NCI-H345 treated with DMSO at 0.1 percent for 48 hours (cell line): ENCODE data around the gene CSF3.

ENCODE experiments used
- DNase-seq: peaks from one replicate; lab custom pipeline; 2025; ENCODE audit not compliant: unreplicated experiment; lab: John Stamatoyannopoulos, UW

CSF3 gene, protein sequence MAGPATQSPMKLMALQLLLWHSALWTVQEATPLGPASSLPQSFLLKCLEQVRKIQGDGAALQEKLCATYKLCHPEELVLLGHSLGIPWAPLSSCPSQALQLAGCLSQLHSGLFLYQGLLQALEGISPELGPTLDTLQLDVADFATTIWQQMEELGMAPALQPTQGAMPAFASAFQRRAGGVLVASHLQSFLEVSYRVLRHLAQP

DNA sequence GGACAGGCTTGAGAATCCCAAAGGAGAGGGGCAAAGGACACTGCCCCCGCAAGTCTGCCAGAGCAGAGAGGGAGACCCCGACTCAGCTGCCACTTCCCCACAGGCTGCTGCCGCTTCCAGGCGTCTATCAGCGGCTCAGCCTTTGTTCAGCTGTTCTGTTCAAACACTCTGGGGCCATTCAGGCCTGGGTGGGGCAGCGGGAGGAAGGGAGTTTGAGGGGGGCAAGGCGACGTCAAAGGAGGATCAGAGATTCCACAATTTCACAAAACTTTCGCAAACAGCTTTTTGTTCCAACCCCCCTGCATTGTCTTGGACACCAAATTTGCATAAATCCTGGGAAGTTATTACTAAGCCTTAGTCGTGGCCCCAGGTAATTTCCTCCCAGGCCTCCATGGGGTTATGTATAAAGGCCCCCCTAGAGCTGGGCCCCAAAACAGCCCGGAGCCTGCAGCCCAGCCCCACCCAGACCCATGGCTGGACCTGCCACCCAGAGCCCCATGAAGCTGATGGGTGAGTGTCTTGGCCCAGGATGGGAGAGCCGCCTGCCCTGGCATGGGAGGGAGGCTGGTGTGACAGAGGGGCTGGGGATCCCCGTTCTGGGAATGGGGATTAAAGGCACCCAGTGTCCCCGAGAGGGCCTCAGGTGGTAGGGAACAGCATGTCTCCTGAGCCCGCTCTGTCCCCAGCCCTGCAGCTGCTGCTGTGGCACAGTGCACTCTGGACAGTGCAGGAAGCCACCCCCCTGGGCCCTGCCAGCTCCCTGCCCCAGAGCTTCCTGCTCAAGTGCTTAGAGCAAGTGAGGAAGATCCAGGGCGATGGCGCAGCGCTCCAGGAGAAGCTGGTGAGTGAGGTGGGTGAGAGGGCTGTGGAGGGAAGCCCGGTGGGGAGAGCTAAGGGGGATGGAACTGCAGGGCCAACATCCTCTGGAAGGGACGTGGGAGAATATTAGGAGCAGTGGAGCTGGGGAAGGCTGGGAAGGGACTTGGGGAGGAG is at the start of gene CSF3:
Gene CSF3 (plus strand): TSS at position 436 of the 993 bp plus-strand sequence. CDS start 35 bp downstream, at position 471.
- DNase-seq = peak; percentile 8

DNA sequence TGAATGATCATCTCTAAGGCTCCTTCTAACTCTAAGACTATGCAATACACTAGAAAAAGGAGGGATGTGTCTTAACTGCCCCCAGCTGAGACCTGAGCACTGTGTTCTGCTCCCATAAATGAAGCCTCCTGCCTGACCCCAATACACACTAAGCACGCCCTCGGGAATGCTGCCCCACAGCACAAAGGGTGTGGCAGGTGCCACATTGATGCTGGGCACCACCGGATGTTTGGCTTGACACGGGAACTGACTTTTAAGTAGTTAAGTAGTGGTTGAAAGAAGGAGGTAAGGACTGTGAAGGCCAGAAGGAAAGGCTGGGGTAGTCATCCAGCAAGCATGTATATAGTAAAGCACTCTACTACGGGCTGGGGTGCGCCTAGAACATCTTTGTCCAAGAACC is 48.5 kb upstream of the CSF3 start:
- no peak for DNase-seq

DNA sequence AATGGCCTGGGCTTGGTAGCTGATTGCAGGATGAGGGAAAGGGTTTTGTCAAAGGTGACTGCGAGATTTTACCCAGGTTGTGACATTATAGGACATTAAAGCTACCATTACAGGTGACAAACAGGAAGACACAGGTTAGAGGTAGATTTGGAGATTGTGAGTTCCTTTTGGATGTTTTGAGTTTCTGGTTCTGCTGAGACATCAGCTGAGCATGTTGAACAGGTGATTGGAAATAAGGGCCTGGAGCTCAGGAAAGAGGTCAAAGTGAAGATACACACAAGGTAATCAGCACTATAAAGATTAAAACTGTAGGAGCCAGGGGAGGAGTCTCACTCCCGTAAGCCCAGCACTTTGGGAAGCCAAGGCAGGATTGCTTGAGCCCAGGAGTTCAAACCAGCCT is 46.5 kb upstream of the CSF3 start:
- no peak for DNase-seq

DNA sequence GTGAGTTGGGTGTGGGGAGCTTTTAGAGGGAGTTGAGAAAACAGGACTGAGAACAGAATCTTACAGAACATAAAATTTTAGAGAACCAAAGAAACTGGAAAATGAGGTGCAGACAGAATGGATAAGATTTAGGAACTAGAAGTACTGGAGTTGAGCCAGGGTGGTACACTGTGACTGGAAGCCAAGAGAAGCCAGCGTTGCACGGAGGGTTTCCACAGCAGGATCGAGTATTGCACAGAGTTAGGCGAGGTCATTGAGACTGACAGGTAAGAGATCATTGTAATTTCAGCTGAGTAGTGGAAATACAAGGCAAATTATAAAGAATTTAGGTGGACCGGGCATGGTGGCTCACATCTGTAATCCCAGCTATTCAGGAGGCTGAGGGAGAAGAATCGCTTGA is 45.9 kb upstream of the CSF3 start:
- DNase-seq = no peak

DNA sequence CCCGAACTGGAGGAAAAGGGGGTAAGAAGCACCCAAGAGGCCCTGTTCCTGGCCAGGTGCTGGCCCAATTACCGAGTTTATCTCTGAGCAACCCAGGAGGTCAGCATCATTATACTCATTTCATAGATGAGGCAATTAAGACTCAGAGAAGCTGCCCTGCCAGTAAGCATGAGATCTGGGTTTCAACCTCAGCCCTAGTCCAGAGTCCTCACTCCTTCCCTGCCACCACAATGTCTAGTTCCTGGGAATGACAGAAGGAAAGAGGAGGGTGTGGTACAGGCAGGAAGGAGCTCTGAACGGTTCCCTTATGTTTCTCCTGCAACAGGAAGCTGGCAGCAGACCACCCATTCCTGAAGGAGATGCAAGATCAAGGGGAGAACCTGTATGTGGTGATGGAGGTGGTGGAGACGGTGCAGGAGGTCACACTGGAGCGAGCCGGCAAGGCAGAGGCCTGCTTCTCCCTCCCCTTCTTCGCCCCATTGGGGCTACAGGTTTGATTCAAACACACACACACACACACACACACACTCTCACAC is 45.0 kb upstream of the CSF3 start:
- no peak for DNase-seq

DNA sequence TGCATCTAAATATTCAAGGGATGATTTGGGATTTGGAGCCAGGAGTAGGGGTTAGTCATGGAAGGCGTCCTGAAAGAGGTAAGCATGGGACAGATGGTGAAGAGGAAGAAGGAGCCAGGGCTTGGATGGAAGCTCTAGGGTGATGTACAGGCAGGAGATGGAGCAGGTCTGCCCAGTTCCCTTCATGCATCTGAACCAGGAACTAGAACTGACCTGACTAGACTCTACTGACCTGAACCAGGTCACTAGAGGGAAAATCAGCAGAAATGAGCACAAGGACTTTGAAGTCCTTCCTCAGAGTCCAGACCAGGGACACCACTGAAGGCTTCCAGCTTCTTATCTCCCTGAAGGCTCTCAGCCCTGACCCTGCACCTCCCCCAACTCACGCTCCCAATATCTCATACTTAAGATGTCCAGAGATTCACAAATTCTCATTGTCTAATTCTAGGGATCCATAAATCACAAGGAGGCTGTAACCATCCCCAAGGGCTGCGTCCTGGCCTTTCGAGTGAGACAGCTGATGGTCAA is 44.1 kb upstream of the CSF3 start:
- no peak for DNase-seq

DNA sequence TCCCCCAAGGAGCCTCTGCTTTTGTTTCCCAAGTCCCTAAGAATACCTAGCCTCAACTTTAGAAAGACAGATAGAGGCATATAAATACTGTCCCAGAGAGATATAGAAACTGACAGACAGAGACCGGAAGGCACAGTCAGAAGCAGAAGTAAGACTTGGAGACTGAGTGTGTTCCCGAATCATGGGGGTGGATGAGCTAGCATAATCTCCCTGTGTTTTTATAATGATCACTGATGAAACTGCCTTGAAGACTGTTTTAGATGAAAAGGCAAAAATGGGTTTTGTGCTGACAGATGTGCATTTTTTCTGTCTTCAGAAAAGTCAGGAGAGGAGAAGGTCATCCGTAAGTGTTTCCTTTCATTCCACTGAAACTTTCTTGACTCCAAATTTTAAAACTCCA is 43.0 kb upstream of the CSF3 start:
- no peak for DNase-seq

DNA sequence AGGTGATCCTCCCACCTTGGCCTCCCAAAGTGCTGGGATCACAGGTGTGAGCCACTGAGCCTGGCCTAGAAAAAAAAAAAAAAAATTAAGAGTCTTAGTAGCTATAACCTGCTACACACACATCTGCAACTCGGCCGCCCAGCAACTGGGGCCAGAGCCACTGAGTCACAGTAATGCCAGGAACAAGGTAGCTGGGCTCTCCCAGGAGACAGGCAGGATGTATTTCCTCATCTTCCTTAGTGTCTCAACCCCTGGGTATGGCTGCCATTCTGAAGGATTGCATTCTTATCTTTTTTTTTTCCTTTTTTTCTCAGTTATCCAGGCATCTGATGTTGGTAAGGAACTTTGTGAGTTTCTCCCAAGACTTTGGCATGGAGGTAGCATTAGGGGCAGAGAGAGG is 41.7 kb upstream of the CSF3 start:
- DNase-seq = no peak

DNA sequence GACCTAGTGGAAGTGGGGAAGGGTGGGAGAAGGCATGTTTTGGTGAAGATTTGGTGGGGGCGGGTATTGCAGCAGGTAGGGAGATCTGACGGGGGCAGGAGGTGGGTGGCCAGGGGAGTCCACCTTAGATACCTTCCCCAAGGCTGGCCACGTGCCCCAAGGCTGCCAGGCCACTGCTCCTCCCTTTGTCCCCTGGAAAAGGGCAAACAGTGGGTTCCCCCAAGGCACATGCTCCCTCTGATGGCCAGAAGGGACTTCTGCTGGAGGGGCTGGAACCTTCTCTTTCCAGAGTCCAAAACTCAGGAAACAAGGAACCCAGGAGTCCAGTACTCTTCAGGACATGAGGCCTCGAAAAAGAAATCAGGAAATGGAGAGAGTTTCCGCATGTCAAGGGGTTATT is 40.8 kb upstream of the CSF3 start:
- DNase-seq = no peak

DNA sequence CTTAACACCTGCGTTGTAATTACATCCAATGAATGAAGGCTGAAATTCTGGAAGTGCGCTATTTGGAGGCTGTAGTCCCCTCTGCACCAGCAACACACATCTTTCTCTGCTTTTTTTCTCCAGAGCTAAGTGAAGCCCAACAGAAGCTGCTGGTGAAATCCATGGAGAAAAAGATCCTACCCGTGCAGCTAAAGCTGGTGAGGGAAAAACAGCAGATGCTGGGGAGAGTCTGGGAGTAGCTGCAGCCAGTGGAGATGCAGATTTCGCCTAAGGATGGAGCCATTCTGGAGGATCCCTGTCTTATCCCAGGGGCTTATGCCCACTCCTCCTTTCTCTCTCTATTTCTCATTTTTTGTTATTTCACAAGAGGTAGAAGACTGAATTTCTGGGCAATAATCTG is 39.4 kb upstream of the CSF3 start:
- DNase-seq = no peak

DNA sequence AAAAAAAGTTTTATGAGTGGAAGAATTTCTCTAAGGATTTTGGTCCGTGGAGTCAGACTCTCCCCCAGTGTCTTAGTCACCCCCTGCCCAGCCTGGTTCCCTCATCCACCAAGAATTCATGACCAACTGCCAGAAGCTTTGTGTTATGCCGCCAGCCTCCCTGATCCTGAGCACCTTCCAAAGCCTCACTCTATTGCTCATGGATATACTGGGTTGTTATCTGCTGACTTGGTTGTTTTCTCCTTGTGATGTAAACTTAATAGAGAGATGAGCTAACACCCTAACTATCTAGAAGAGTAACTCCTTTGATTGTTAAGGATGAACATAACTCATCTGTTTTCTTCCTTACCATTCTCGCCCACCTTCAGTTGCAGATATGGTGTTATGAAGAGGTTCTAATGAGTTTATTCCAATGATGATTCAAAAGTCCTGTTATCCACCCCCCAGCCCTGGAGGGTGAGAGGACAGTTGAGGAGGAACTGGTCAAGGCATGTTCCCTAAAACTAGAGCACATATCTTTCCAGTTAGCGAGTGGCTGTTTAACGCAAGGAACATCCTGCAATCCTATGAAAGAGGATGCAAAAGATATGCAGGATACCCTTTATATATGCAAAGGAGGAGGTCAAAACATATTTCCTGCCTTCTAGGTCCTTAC is 36.1 kb upstream of the CSF3 start:
- no peak for DNase-seq

DNA sequence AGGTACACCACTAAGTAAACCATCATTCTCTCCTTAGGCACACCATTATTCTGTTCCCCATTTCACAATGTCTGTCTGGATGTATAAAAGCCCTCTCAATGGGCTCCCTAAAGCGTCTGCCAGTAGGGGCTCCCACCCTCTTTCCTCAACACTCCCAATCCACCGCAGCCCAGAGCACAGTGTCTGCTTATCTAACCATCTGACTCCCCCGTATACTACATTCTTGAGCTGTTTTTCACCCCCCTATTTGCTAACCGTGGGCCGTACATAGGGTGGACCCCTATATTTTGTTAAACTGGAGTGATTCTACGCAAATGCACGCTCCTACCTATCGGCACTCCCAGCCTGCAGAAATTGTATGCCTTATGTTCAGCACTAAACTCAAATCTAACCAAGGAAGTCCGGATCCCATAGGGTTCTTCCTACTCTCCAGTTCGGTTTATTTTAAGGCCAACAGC is 35.3 kb upstream of the CSF3 start:
- no peak for DNase-seq

DNA sequence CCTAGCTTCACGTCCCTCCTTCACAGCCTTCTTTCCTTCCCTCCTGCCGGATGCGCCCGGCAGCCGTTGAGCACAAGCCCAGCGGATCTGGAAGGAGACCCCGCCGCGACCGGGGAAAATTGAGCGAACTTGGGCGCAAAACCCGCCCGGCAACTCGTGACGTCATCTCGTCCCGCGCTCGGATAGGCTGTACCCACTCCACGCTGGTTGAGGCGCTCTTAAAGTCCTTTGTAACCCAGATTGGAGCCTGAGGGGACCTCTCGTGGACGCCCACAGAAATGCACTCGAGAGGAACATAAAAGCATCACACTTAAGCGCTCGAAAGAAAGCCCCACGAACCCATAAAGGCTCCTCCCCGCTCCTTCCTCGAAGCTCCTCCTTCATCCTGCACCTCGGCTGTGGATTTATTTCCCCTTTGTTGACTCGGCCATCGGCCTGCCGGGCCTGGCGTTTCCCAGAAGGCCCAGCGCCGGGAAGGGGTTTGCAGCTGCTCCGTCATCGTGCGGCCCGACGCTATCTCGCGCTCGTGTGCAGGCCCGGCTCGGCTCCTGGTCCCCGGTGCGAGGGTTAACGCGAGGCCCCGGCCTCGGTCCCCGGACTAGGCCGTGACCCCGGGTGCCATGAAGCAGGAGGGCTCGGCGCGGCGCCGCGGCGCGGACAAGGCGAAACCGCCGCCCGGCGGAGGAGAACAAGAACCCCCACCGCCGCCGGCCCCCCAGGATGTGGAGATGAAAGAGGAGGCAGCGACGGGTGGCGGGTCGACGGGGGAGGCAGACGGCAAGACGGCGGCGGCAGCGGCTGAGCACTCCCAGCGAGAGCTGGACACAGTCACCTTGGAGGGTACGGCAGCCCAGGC is 34.7 kb upstream of the CSF3 start, which contains the start of gene PSMD3:
Gene PSMD3 (plus strand): TSS at position 457 of the 856 bp plus-strand sequence. CDS start 164 bp downstream, at position 621.
- peak; percentile 98 for DNase-seq

DNA sequence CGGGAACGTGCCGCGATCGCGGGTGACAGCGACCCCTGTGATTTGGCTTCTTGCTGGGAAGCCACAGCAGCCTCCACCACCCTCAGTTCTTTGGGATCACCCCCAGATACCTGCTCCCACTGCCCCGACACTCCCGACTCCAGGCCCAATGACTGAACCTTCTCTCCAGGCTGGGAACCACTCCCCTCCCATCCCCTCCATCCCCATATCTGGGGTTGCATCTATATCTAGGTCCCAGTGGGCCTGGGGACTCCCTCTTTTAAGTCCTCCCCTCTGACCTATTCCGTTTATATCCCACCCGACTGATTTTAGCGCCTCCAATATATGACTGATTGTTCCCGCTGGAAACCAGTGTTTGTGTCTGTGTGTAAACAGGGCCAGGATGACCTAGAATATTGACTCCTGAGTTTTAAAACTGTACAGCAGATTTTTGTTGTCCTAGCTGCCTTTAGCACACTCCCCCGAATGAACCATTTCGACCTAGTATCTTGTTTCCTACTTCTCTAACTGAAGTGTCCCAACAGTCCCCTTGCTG is 34.0 kb upstream of the CSF3 start:
- no peak for DNase-seq

DNA sequence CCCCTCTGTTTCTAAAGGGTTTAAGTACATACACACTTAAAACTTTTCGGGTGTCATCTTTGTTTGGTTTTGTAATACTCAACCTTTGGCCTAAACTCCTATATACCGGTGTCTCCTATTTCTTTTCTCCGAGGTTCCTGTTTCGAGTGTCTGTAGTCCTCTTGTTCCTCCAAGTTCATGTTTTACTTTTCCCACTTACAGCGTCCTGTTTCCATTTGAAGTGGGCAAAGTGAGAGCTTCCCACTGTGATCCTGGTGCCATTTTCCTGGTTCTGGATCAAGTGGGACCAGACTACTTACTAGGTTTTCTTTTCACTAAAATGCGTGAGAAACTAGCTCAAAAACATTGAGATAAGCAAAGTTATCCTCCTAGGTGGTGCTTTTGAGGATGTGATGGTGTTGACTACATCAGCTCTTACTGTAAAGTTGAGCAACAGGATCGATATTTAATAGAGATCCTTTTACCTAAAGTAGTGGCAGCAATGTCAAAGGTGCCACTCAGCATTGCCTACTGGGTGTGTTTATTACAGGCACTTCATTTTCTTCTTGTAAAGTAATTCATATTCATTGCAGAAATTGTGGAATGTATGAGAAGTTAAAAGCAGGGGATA is 33.4 kb upstream of the CSF3 start:
- no peak for DNase-seq

DNA sequence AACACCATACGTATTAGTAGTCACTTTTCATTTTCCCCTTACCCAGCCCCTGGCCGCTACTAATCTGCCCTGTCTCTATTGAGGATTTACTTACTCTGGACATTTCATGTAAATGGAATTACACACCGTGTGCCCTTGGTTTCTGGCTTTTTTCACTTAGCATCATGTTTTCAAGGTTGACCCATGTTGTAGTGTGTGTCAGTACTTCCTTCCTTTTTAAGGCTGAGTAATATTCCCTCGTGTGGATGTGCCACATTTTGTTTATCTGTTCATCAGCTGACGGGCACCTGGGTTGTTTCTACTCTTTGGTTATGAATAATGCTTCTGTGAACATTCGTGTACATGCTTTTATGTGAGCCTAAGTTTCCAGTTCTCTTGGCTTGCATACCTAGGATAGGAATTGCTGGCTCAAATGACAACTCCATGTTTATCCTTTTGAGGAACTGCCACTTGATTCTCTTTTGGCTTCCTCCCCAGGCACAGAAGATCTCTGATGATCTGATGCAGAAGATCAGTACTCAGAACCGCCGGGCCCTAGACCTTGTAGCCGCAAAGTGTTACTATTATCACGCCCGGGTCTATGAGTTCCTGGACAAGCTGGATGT is 26.9 kb upstream of the CSF3 start:
- no peak for DNase-seq

DNA sequence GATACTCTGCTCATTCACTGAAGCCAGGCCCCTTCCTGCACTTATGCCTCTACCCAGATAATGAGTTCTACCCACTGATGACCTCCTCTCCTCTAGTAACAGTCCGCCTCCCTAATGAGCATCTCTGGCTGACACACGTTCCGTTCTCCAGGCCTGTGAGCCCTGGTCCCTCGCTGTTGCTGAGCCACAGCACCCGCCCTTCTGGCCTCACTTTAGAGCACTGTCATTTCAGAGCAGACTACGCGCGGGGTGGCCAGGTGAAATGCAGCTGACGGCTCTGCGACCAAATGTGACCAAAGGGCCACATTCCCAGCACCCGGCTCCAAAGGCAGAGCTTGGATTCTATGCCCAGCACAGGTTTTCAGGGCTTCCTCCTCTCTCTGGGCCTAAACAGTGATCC is 20.8 kb upstream of the CSF3 start:
- no peak for DNase-seq

DNA sequence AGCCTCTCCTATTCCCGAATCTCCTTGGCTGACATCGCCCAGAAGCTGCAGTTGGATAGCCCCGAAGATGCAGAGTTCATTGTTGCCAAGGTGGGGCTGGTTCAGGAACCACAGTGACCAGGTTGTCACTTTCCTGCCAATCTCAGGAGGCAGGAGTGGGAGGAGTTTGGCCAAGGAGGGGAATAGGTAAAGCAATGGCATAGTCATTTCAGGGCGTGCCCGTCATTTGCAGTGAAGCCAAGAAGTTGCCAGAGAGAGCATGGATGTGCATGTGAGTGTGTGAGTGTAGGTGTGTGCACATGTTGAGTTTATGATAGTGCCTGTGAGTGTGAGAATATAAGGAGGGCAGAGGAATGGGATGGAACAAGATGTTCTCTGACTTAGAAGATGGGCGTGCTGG is 19.8 kb upstream of the CSF3 start:
- DNase-seq = no peak

DNA sequence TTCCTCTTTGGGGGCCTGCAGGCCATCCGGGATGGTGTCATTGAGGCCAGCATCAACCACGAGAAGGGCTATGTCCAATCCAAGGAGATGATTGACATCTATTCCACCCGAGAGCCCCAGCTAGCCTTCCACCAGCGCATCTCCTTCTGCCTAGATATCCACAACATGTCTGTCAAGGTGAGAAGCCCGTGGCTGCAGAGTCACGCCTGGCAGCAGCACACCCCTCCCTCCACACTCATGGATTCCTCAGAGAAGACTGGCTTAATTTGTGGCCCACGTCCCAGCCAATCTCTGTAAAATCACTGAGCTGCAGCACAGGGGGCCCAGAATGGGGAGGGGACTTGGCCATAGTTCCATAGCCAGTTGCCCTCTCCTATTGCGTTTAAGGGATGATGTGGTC is 19.1 kb upstream of the CSF3 start:
- DNase-seq = no peak
